ENCODE data around the gene CSF1R.
"Not testable (repeated sequence)": the region's sequence is repeated elsewhere in the genome, so short reads cannot be mapped to it uniquely, and the experiment has no call there.

Gene CSF1R

GRCh38 chr5:150053713-150054392, 32.5 kb downstream of the CSF1R start:
- DNase-seq = no peak

- DNase-seq = no peak
These were observed 33.2 kb downstream of the CSF1R start for GRCh38 chr5:150052956-150053712.

GRCh38 chr5:150052226-150052955, 34.0 kb downstream of the CSF1R start:
- DNase-seq = no peak

GRCh38 chr5:150051657-150052195, 34.6 kb downstream of the CSF1R start:
- no peak for DNase-seq

- DNase-seq = not testable (repeated sequence)
These were observed 36.1 kb downstream of the CSF1R start for GRCh38 chr5:150050172-150050811.

- DNase-seq = no peak
These were observed 40.3 kb downstream of the CSF1R start for GRCh38 chr5:150046031-150046430.

GRCh38 chr5:150045549-150045948, 40.8 kb downstream of the CSF1R start:
- DNase-seq = no peak

GRCh38 chr5:150044712-150045111, 41.6 kb downstream of the CSF1R start:
- no peak for DNase-seq

- DNase-seq = no peak
These were observed 42.0 kb downstream of the CSF1R start for GRCh38 chr5:150044329-150044681.

- no peak for DNase-seq
These were observed 42.6 kb downstream of the CSF1R start for GRCh38 chr5:150043657-150044328.

- DNase-seq = no peak
These were observed 43.9 kb downstream of the CSF1R start for GRCh38 chr5:150042459-150042858.

GRCh38 chr5:150038547-150038946, 47.8 kb downstream of the CSF1R start:
- DNase-seq = no peak

- DNase-seq = no peak
These were observed 49.8 kb downstream of the CSF1R start for GRCh38 chr5:150036513-150036912.

- no peak for DNase-seq
These were observed 51.0 kb downstream of the CSF1R start for GRCh38 chr5:150035139-150035895.

- DNase-seq = no peak
These were observed 51.7 kb downstream of the CSF1R start for GRCh38 chr5:150034662-150035061.

GRCh38 chr5:150033334-150033733, 53.0 kb downstream of the CSF1R start:
- no peak for DNase-seq

- DNase-seq = not testable (repeated sequence)
These were observed 58.3 kb downstream of the CSF1R start for GRCh38 chr5:150028047-150028446.

GRCh38 chr5:150026682-150027172, 59.6 kb downstream of the CSF1R start:
- DNase-seq = no peak

GRCh38 chr5:150024346-150024984, 61.9 kb downstream of the CSF1R start:
- DNase-seq = no peak

GRCh38 chr5:150023136-150023535, 63.2 kb downstream of the CSF1R start:
- no peak for DNase-seq

GRCh38 chr5:150022681-150023080, 63.7 kb downstream of the CSF1R start:
- no peak for DNase-seq
